Limb (tissue), 2 donors: ENCODE measurements around the gene LDLRAD3.

Source experiments
- DNase-seq, 2 donors: peaks; one replicate each; pipeline ENCODE4 v3.0.0-alpha.2; 2016; ENCODE audit errors: extremely low spot score in 2 of 2

Gene LDLRAD3

GRCh38 chr11:35954205-35954604 is 10.3 kb downstream of the LDLRAD3 start:
- DNase-seq, result no peak

- DNase-seq, result no peak
Measured at GRCh38 chr11:35955636-35956035, 11.8 kb downstream of the LDLRAD3 start.

GRCh38 chr11:35962369-35963138 is 18.7 kb downstream of the LDLRAD3 start:
- DNase-seq, result no peak

GRCh38 chr11:35963911-35964310 is 20.0 kb downstream of the LDLRAD3 start:
- DNase-seq, result no peak

- DNase-seq, result no peak
Measured at GRCh38 chr11:35964841-35965240, 21.0 kb downstream of the LDLRAD3 start.

GRCh38 chr11:35967042-35967441 is 23.2 kb downstream of the LDLRAD3 start:
- DNase-seq, result no peak

- no peak for DNase-seq
Measured at GRCh38 chr11:35968386-35969088, 24.7 kb downstream of the LDLRAD3 start.

- DNase-seq, result peak in 1 of 2 donors; percentile 51
Measured at GRCh38 chr11:35969089-35970042, 25.5 kb downstream of the LDLRAD3 start.

- DNase-seq, result no peak
Measured at GRCh38 chr11:35970445-35970844, 26.6 kb downstream of the LDLRAD3 start.

- no peak for DNase-seq
Measured at GRCh38 chr11:35971841-35972422, 28.1 kb downstream of the LDLRAD3 start.

- DNase-seq, result peak in 1 of 2 donors; percentile 73
Measured at GRCh38 chr11:35974882-35975589, 31.2 kb downstream of the LDLRAD3 start.

GRCh38 chr11:35976434-35976833 is 32.6 kb downstream of the LDLRAD3 start:
- DNase-seq, result no peak

- DNase-seq, result no peak
Measured at GRCh38 chr11:35978183-35978582, 34.3 kb downstream of the LDLRAD3 start.

- no peak for DNase-seq
Measured at GRCh38 chr11:35978891-35979290, 35.0 kb downstream of the LDLRAD3 start.

GRCh38 chr11:35980686-35981390 is 37.0 kb downstream of the LDLRAD3 start:
- peak in 1 of 2 donors; percentile 49 for DNase-seq

GRCh38 chr11:35981581-35981980 is 37.7 kb downstream of the LDLRAD3 start:
- no peak for DNase-seq

- no peak for DNase-seq
Measured at GRCh38 chr11:35982061-35982460, 38.2 kb downstream of the LDLRAD3 start.

GRCh38 chr11:35983981-35984380 is 40.1 kb downstream of the LDLRAD3 start:
- no peak for DNase-seq

GRCh38 chr11:35986947-35987346 is 43.1 kb downstream of the LDLRAD3 start:
- no peak for DNase-seq

GRCh38 chr11:35990170-35990569 is 46.3 kb downstream of the LDLRAD3 start:
- no peak for DNase-seq
